ENCODE measurements around the gene SHMT2.

The SHMT2 gene

DNA sequence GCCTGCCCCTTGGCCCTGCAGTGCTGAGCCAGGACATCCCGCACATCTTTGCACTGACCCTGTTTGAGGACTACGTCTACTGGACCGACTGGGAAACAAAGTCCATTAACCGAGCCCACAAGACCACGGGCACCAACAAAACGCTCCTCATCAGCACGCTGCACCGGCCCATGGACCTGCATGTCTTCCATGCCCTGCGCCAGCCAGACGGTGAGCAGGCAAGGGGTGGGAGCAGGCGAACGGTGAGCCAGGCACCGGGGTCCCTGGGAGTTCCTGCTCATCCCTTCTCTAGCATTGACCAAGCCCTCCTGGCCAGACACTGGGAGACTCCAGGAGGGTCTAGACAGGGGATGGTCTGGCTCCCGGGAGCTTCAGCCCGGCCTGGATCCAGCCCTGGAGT, 30.3 kb upstream of the SHMT2 start:
- H3K9me3 ChIP-seq (ENCODE audit: control insufficient read depth in 1 of 2, low read length in 2 of 2) = no peaks in the 10 kb centered on the region
- H3K4me1 ChIP-seq (ENCODE audit: control insufficient read depth in 1 of 2, insufficient read depth in 2 of 2, low read length in 2 of 2) = peaks cover 0 to 4% of the 10 kb centered on the region in 2 donors
- no peak overlapping the region for H3K27ac ChIP-seq (ENCODE audit: low read length)
- H3K27me3 ChIP-seq (ENCODE audit: low read depth, low read length) = no peaks in the 10 kb centered on the region
- H3K36me3 ChIP-seq (ENCODE audit: control insufficient read depth in 1 of 2, insufficient read depth in 2 of 2, low read length in 2 of 2) = peaks cover 76 to 98% of the 10 kb centered on the region in 2 donors
- no peak overlapping the region for H3K4me3 ChIP-seq (ENCODE audit: low read depth in 1 of 2, low read length in 2 of 2)

DNA sequence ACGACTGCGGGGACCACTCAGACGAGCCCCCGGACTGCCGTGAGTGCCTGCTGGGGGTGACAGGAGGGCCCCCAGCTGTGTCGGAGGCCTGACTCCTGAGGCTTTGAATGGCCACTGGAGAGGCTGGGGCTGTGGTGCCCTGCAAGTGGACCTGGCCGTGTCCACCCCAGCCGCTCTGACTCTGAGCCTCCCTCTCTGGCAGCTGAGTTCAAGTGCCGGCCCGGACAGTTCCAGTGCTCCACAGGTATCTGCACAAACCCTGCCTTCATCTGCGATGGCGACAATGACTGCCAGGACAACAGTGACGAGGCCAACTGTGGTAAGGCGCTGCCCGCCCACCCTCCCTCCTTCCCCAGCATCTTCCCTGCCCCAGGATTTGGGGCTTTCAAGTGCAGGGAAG, 29.0 kb upstream of the SHMT2 start:
- Histone ChIP-seq H3K4me3 (ENCODE audit: low read depth in 1 of 2, low read length in 2 of 2) (no peak overlapping the region), H3K36me3 (ENCODE audit: control insufficient read depth in 1 of 2, insufficient read depth in 2 of 2, low read length in 2 of 2) (peaks cover 74 to 98% of the 10 kb centered on the region in 2 donors), H3K4me1 (ENCODE audit: control insufficient read depth in 1 of 2, insufficient read depth in 2 of 2, low read length in 2 of 2) (peaks cover 0 to 4% of the 10 kb centered on the region in 2 donors), H3K9me3 (ENCODE audit: control insufficient read depth in 1 of 2, low read length in 2 of 2) (no peaks in the 10 kb centered on the region), H3K27me3 (ENCODE audit: low read depth, low read length) (no peaks in the 10 kb centered on the region), H3K27ac (ENCODE audit: low read length) (no peak overlapping the region)

DNA sequence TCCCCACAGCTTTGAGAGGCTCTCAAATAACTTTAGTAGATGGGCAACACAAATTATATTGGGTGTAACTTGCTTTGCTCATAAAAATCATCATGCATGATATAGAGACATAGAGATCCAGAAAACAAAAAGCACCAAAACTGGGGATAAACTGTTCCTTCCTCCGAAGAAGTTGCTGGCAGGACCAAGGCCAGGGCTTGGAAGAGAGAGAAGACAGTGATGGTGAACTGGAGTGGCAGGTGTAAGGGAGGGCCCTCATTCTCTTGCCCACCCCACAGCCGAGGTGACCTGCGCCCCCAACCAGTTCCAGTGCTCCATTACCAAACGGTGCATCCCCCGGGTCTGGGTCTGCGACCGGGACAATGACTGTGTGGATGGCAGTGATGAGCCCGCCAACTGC, 28.3 kb upstream of the SHMT2 start:
- peaks cover 74 to 98% of the 10 kb centered on the region in 2 donors for H3K36me3 ChIP-seq (ENCODE audit: control insufficient read depth in 1 of 2, insufficient read depth in 2 of 2, low read length in 2 of 2)
- H3K27me3 ChIP-seq (ENCODE audit: low read depth, low read length) = no peaks in the 10 kb centered on the region
- no peaks in the 10 kb centered on the region for H3K9me3 ChIP-seq (ENCODE audit: control insufficient read depth in 1 of 2, low read length in 2 of 2)
- H3K4me1 ChIP-seq (ENCODE audit: control insufficient read depth in 1 of 2, insufficient read depth in 2 of 2, low read length in 2 of 2) = peaks cover 0 to under 1% of the 10 kb centered on the region in 2 donors
- no peak overlapping the region for H3K4me3 ChIP-seq (ENCODE audit: low read depth in 1 of 2, low read length in 2 of 2)
- no peak overlapping the region for H3K27ac ChIP-seq (ENCODE audit: low read length)

DNA sequence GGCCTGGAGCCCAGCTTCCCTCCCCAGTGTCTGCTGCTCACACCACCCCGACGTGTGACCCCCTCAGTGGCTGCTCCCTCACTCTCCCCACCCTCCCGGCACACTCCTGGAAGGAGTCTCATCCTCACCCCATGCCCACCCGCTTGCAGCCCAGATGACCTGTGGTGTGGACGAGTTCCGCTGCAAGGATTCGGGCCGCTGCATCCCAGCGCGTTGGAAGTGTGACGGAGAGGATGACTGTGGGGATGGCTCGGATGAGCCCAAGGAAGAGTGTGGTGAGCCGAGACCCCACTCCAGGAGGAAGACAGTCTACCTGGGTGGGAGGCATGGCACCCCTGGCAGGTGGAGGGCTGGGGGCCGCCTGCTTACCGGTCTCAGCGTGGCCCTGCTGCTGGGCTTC, 27.9 kb upstream of the SHMT2 start:
- Histone ChIP-seq H3K27ac (ENCODE audit: low read length) (no peak overlapping the region), H3K36me3 (ENCODE audit: control insufficient read depth in 1 of 2, insufficient read depth in 2 of 2, low read length in 2 of 2) (peaks cover 74 to 98% of the 10 kb centered on the region in 2 donors), H3K27me3 (ENCODE audit: low read depth, low read length) (no peaks in the 10 kb centered on the region), H3K9me3 (ENCODE audit: control insufficient read depth in 1 of 2, low read length in 2 of 2) (no peaks in the 10 kb centered on the region), H3K4me1 (ENCODE audit: control insufficient read depth in 1 of 2, insufficient read depth in 2 of 2, low read length in 2 of 2) (no peaks in the 10 kb centered on the region), H3K4me3 (ENCODE audit: low read depth in 1 of 2, low read length in 2 of 2) (no peak overlapping the region)

DNA sequence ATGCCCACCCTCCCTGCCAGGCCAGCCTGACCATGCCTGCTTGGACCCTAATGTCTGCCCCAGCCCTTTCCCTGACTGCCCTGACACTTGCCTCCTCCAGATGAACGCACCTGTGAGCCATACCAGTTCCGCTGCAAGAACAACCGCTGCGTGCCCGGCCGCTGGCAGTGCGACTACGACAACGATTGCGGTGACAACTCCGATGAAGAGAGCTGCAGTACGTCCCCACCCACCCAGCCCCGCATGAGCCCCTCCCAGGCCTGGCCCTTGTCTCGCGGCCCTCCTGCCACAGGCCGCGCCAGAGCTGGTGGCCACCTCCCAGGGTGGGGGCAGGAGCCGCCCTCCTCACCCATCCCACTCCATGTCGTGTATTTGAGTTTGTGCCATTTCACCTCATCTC, 27.2 kb upstream of the SHMT2 start:
- H3K27ac ChIP-seq (ENCODE audit: low read length) = no peak overlapping the region

DNA sequence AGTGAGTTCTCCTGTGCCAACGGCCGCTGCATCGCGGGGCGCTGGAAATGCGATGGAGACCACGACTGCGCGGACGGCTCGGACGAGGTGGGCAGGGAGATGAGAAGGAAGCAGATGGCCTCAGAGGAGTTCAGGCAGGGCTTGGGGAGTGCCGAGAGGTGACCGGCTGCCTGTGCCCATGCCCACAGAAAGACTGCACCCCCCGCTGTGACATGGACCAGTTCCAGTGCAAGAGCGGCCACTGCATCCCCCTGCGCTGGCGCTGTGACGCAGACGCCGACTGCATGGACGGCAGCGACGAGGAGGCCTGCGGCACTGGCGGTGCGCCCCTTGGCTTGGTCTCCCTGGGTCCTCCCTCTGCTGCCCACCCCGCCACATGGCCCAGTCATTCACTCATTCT, 26.3 kb upstream of the SHMT2 start:
- H3K27ac ChIP-seq (ENCODE audit: low read length) = no peak overlapping the region
- no peaks in the 10 kb centered on the region for H3K9me3 ChIP-seq (ENCODE audit: control insufficient read depth in 1 of 2, low read length in 2 of 2)
- no peak overlapping the region for H3K4me3 ChIP-seq (ENCODE audit: low read depth in 1 of 2, low read length in 2 of 2)
- peaks cover 61 to 92% of the 10 kb centered on the region in 2 donors for H3K36me3 ChIP-seq (ENCODE audit: control insufficient read depth in 1 of 2, insufficient read depth in 2 of 2, low read length in 2 of 2)
- no peaks in the 10 kb centered on the region for H3K27me3 ChIP-seq (ENCODE audit: low read depth, low read length)
- no peaks in the 10 kb centered on the region for H3K4me1 ChIP-seq (ENCODE audit: control insufficient read depth in 1 of 2, insufficient read depth in 2 of 2, low read length in 2 of 2)

More for the DNA sequence above, 27.2 kb upstream of the SHMT2 start:
- H3K9me3 ChIP-seq (ENCODE audit: control insufficient read depth in 1 of 2, low read length in 2 of 2) = no peaks in the 10 kb centered on the region
- no peaks in the 10 kb centered on the region for H3K27me3 ChIP-seq (ENCODE audit: low read depth, low read length)
- peaks cover 69 to 93% of the 10 kb centered on the region in 2 donors for H3K36me3 ChIP-seq (ENCODE audit: control insufficient read depth in 1 of 2, insufficient read depth in 2 of 2, low read length in 2 of 2)
- H3K4me1 ChIP-seq (ENCODE audit: control insufficient read depth in 1 of 2, insufficient read depth in 2 of 2, low read length in 2 of 2) = no peaks in the 10 kb centered on the region
- no peak overlapping the region for H3K4me3 ChIP-seq (ENCODE audit: low read depth in 1 of 2, low read length in 2 of 2)

DNA sequence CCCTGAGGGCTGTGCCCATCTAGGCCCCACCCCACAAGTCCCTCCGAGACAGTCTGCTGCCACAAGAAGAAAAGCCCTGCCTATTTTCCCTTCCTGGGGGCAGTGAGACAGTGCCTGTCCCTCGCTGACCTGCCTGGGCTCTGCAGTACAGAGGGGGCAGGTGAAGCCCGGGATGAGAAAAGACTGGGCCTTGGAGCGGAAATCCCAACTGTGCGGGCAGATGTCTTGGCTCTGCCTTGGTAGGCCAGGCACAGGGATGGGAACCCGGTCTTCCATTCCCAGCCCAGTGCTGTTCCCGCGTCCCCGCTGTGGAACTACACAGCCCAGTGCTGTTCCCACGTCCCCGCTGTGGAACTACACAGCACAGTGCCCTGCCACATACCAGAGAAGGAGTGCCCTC, 25.7 kb upstream of the SHMT2 start:
- H3K4me3 ChIP-seq (ENCODE audit: low read depth in 1 of 2, low read length in 2 of 2) = no peak overlapping the region
- peaks cover 55 to 91% of the 10 kb centered on the region in 2 donors for H3K36me3 ChIP-seq (ENCODE audit: control insufficient read depth in 1 of 2, insufficient read depth in 2 of 2, low read length in 2 of 2)
- H3K27me3 ChIP-seq (ENCODE audit: low read depth, low read length) = no peaks in the 10 kb centered on the region
- H3K27ac ChIP-seq (ENCODE audit: low read length) = no peak overlapping the region
- no peaks in the 10 kb centered on the region for H3K4me1 ChIP-seq (ENCODE audit: control insufficient read depth in 1 of 2, insufficient read depth in 2 of 2, low read length in 2 of 2)
- H3K9me3 ChIP-seq (ENCODE audit: control insufficient read depth in 1 of 2, low read length in 2 of 2) = no peaks in the 10 kb centered on the region

DNA sequence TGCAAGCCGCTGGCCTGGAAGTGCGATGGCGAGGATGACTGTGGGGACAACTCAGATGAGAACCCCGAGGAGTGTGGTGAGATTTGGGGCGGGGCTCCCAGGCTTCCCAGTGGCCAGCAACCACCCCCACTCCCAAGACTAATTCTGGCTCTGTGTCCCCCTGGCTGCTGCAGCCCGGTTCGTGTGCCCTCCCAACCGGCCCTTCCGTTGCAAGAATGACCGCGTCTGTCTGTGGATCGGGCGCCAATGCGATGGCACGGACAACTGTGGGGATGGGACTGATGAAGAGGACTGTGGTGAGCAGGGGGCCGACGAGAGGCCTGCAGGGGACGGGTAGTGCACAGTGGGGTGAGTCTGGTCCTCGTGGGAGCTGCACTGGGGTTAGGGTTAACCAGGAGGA, 25.1 kb upstream of the SHMT2 start:
- Histone ChIP-seq H3K4me1 (ENCODE audit: control insufficient read depth in 1 of 2, insufficient read depth in 2 of 2, low read length in 2 of 2) (no peaks in the 10 kb centered on the region), H3K4me3 (ENCODE audit: low read depth in 1 of 2, low read length in 2 of 2) (no peak overlapping the region), H3K27me3 (ENCODE audit: low read depth, low read length) (no peaks in the 10 kb centered on the region), H3K9me3 (ENCODE audit: control insufficient read depth in 1 of 2, low read length in 2 of 2) (no peaks in the 10 kb centered on the region), H3K36me3 (ENCODE audit: control insufficient read depth in 1 of 2, insufficient read depth in 2 of 2, low read length in 2 of 2) (peaks cover 49 to 89% of the 10 kb centered on the region in 2 donors), H3K27ac (ENCODE audit: low read length) (no peak overlapping the region)

DNA sequence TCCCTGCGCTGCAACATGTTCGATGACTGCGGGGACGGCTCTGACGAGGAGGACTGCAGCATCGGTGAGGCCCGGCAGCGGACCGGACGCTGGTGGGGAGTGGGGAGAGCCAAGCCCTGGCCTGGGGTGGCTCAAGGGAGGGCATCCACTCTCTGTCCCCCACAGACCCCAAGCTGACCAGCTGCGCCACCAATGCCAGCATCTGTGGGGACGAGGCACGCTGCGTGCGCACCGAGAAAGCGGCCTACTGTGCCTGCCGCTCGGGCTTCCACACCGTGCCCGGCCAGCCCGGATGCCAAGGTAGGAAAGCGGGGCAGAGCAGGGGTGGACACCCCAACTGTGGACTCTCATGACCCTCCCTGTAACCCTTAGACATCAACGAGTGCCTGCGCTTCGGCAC, 24.3 kb upstream of the SHMT2 start:
- H3K4me3 ChIP-seq (ENCODE audit: low read depth in 1 of 2, low read length in 2 of 2) = no peak overlapping the region
- H3K27ac ChIP-seq (ENCODE audit: low read length) = no peak overlapping the region
- H3K4me1 ChIP-seq (ENCODE audit: control insufficient read depth in 1 of 2, insufficient read depth in 2 of 2, low read length in 2 of 2) = no peaks in the 10 kb centered on the region
- no peaks in the 10 kb centered on the region for H3K9me3 ChIP-seq (ENCODE audit: control insufficient read depth in 1 of 2, low read length in 2 of 2)
- H3K36me3 ChIP-seq (ENCODE audit: control insufficient read depth in 1 of 2, insufficient read depth in 2 of 2, low read length in 2 of 2) = peaks cover 49 to 89% of the 10 kb centered on the region in 2 donors
- H3K27me3 ChIP-seq (ENCODE audit: low read depth, low read length) = no peaks in the 10 kb centered on the region

DNA sequence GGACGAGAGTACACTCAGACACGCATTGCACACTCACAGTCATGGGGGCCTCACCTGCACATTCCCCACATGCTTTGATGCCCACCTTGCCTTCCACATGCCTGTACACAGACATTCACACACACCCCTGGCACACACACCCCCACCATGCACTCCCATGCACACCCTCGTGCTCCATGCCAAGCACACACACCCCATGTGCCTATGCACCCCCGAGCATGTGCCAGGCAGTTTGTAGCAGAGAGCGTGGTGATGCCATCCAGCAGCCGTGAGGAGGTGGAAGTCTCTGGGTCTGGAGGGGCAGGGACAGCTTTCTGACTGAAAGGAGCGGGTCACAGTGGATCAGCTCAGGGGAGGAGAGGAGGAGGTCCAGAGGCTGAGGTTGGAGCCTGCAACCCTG, 23.6 kb upstream of the SHMT2 start:
- Histone ChIP-seq H3K27me3 (ENCODE audit: low read depth, low read length) (no peaks in the 10 kb centered on the region), H3K27ac (ENCODE audit: low read length) (no peak overlapping the region), H3K4me1 (ENCODE audit: control insufficient read depth in 1 of 2, insufficient read depth in 2 of 2, low read length in 2 of 2) (no peaks in the 10 kb centered on the region), H3K9me3 (ENCODE audit: control insufficient read depth in 1 of 2, low read length in 2 of 2) (no peaks in the 10 kb centered on the region), H3K36me3 (ENCODE audit: control insufficient read depth in 1 of 2, insufficient read depth in 2 of 2, low read length in 2 of 2) (peaks cover 48 to 90% of the 10 kb centered on the region in 2 donors), H3K4me3 (ENCODE audit: low read depth in 1 of 2, low read length in 2 of 2) (no peak overlapping the region)

DNA sequence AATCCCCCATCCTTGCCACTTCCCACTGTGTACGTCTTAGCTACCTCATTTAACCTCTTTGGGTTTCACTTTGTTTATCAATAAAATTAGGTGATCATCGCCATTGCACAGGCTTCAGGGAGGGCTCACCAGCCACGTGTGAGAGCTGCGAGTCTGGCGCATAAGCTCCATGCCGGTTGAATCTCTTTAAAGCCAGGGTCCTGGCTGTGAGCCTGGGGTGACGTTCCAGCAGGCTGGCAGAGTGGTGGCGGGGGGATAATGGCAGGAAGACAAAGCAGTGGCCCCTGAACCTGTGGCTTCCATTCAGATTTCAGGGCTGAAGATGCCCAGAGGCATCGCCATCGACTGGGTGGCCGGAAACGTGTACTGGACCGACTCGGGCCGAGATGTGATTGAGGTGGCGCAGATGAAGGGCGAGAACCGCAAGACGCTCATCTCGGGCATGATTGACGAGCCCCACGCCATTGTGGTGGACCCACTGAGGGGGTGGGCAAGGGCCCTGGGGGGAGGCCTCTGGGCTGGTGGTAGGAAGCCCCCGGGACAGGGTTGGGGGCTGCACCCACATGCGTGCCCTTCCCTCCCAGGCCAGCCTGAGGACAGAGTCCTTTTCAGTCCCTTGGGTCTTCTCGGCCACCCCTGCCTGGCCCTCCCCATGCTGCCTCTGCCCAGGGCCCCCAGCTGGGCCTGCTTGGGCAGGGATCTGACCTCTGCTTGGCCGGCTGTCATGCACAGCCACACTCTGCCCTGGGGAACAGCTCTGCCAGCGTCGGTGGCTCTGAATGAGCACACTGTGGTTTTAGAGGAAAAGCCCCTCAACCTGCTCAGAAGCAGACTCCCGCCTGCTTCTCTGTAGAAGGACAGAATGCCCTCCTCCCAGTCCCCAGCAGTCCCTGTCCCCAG, 21.5 kb upstream of the SHMT2 start:
- Histone ChIP-seq H3K36me3 (ENCODE audit: control insufficient read depth in 1 of 2, insufficient read depth in 2 of 2, low read length in 2 of 2) (peaks cover 36 to 91% of the 10 kb centered on the region in 2 donors), H3K4me1 (ENCODE audit: control insufficient read depth in 1 of 2, insufficient read depth in 2 of 2, low read length in 2 of 2) (peaks cover 0 to 4% of the 10 kb centered on the region in 2 donors), H3K9me3 (ENCODE audit: control insufficient read depth in 1 of 2, low read length in 2 of 2) (no peaks in the 10 kb centered on the region), H3K27ac (ENCODE audit: low read length) (no peak overlapping the region), H3K27me3 (ENCODE audit: low read depth, low read length) (no peaks in the 10 kb centered on the region), H3K4me3 (ENCODE audit: low read depth in 1 of 2, low read length in 2 of 2) (no peak overlapping the region)
